DOHH2 (cell line): Measurements from ENCODE around the gene HAUS2.

Experiments
- CTCF ChIP-seq: fragments of 200-600 bp; sonication (generic); IDR thresholded peaks from one replicate; pipeline ENCODE4 v1.5.1; 2014; ENCODE audit warnings: antibody characterized with exemption, mild to moderate bottlenecking, low read depth, low read length; ENCODE audit not compliant: poor library complexity, severe bottlenecking
- EZH2phosphoT487 ChIP-seq: fragments of 200-600 bp; sonication (generic); IDR thresholded peaks from 2 replicates; pipeline ENCODE4 v1.6.1; 2017; ENCODE audit warnings: borderline replicate concordance, mild to moderate bottlenecking, antibody characterized with exemption, low read length, moderate library complexity, mixed read lengths

- TF ChIP-seq CTCF = no peak
- no peak for TF ChIP-seq EZH2phosphoT487
Measured at GRCh38 chr15:42528970-42529369, 19.7 kb upstream of the HAUS2 start.
